Renal cortex interstitium (tissue), 3 donors: ENCODE measurements around the gene SPATA2. TPM values are rescaled to one million over a fixed set of nuclear protein-coding genes. Genes with fewer than 3 reads are reported as not detected.

Experiments
- polyA plus RNA-seq, 3 donors: library from polyadenylated mRNA; unstranded; fragments of 120-200 nt; gene quantifications; one replicate each; pipeline ENCODE4 v1.2.1, GENCODE V29; 2013; ENCODE audit not compliant: insufficient read length in 3 of 3

The SPATA2 gene
- polyA plus RNA-seq, 3 donors, result 9.3 to 11.1 (median 9.9) TPM

Other genes starting within 250 kb of the SPATA2 start
- gene B4GALT5, start 201.7 kb downstream of the SPATA2 start, polyA plus RNA-seq, result 10 to 100 TPM; 44.2 to 52.1 (median 50.5) TPM
- gene SLC9A8, start 102.7 kb downstream of the SPATA2 start, polyA plus RNA-seq, result 10 to 100 TPM in 1 of 3 donors, 1 to 10 TPM in 2; 8.3 to 12.5 (median 9.4) TPM
- 10 to 100 TPM; 66.1 to 86.6 (median 74.4) TPM for gene RNF114, start 20.9 kb upstream of the SPATA2 start, polyA plus RNA-seq
- 10 to 100 TPM in 2 of 3 donors, 1 to 10 TPM in 1; 9.6 to 14.3 (median 14.2) TPM for gene SNAI1, start 67.5 kb upstream of the SPATA2 start, polyA plus RNA-seq
- 100 to 1,000 TPM; 149 to 170 (median 149) TPM for gene UBE2V1, start 197.6 kb upstream of the SPATA2 start, polyA plus RNA-seq
- gene PEDS1, start 238.2 kb upstream of the SPATA2 start, polyA plus RNA-seq, result 10 to 100 TPM; 22.9 to 25.3 (median 24.7) TPM